Measurements from ENCODE around the gene F2RL1.
"Not testable (repeated sequence)": the region's sequence is repeated elsewhere in the genome, so short reads cannot be mapped to it uniquely, and the experiment has no call there.

- TF ChIP-seq EZH2 (IDR thresholded peaks at IDR 0.05; ENCODE audit: borderline replicate concordance); EZH2phosphoT487 (IDR thresholded peaks at IDR 0.05; ENCODE audit: low read depth, severe bottlenecking, unreplicated experiment): not testable (repeated sequence)
- TF ChIP-seq, protein P1, sequence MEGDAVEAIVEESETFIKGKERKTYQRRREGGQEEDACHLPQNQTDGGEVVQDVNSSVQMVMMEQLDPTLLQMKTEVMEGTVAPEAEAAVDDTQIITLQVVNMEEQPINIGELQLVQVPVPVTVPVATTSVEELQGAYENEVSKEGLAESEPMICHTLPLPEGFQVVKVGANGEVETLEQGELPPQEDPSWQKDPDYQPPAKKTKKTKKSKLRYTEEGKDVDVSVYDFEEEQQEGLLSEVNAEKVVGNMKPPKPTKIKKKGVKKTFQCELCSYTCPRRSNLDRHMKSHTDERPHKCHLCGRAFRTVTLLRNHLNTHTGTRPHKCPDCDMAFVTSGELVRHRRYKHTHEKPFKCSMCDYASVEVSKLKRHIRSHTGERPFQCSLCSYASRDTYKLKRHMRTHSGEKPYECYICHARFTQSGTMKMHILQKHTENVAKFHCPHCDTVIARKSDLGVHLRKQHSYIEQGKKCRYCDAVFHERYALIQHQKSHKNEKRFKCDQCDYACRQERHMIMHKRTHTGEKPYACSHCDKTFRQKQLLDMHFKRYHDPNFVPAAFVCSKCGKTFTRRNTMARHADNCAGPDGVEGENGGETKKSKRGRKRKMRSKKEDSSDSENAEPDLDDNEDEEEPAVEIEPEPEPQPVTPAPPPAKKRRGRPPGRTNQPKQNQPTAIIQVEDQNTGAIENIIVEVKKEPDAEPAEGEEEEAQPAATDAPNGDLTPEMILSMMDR (IDR thresholded peaks at IDR 0.05; ENCODE audit: poor library complexity): not testable (repeated sequence)
Observed at GRCh38 chr5:76853741-76854140, 34.9 kb downstream of the F2RL1 start.

Data from hepatocyte (in vitro differentiated cells).